Endodermal cell (in vitro differentiated cells): ENCODE measurements around the gene MS4A18. TPM values are rescaled to one million over a fixed set of nuclear protein-coding genes. Genes with fewer than 3 reads are reported as not detected.
"Not testable (repeated sequence)": the region's sequence is repeated elsewhere in the genome, so short reads cannot be mapped to it uniquely, and the experiment has no call there.

ENCODE experiments used
- DNase-seq: peaks from one replicate; pipeline ENCODE4 v3.0.0-alpha.2; 2017
- H3K27ac ChIP-seq: 2 replicates; pipeline ENCODE4 v1.5.1; 2013; ENCODE audit warnings: mild to moderate bottlenecking, low read depth, low read length, moderate library complexity
- H3K27me3 ChIP-seq: 2 replicates; pipeline ENCODE4 v1.6.1; 2013; ENCODE audit warnings: mild to moderate bottlenecking, low read length, moderate library complexity; ENCODE audit not compliant: insufficient read depth, control insufficient read depth, poor library complexity, severe bottlenecking
- H3K36me3 ChIP-seq: 2 replicates; pipeline ENCODE4 v1.7.0; 2013; ENCODE audit warnings: mild to moderate bottlenecking, low read length, moderate library complexity; ENCODE audit not compliant: control insufficient read depth, insufficient read depth
- H3K4me1 ChIP-seq: one replicate; pipeline ENCODE4 v1.7.0; 2013; ENCODE audit warnings: low read length; ENCODE audit not compliant: control insufficient read depth, insufficient read depth
- H3K4me3 ChIP-seq: 2 replicates; pipeline ENCODE4 v1.5.1; 2013; ENCODE audit warnings: mild to moderate bottlenecking, low read length, moderate library complexity
- H3K9ac ChIP-seq: 2 replicates; pipeline ENCODE4 v1.6.1; 2013; ENCODE audit warnings: mild to moderate bottlenecking, low read length, moderate library complexity; ENCODE audit not compliant: poor library complexity, severe bottlenecking; ENCODE audit errors: extremely low read depth
- H3K9me3 ChIP-seq: 2 replicates; pipeline ENCODE4 v1.6.1; 2013; ENCODE audit warnings: mild to moderate bottlenecking, low read length, moderate library complexity; ENCODE audit not compliant: control insufficient read depth
- H3K27ac Mint-ChIP-seq: 2 replicates; pipeline ENCODE4 v1.8.0; 2020; ENCODE audit warnings: mixed read lengths
- H3K27me3 Mint-ChIP-seq: 2 replicates; pipeline ENCODE4 v1.8.0; 2021; ENCODE audit warnings: mild to moderate bottlenecking, mixed read lengths; ENCODE audit not compliant: insufficient read depth
- H3K36me3 Mint-ChIP-seq: 2 replicates; pipeline ENCODE4 v1.8.0; 2020; ENCODE audit warnings: low read depth, mixed read lengths
- H3K4me1 Mint-ChIP-seq: 2 replicates; pipeline ENCODE4 v1.8.0; 2020; ENCODE audit warnings: mixed read lengths
- H3K4me3 Mint-ChIP-seq: 2 replicates; pipeline ENCODE4 v1.8.0; 2020; ENCODE audit warnings: mild to moderate bottlenecking, moderate library complexity, mixed read lengths
- H3K9me3 Mint-ChIP-seq: 2 replicates; pipeline ENCODE4 v1.8.0; 2020; ENCODE audit warnings: mild to moderate bottlenecking, mixed read lengths
- CTCF ChIP-seq: fragments of 200-600 bp; sonication (generic); conservative IDR thresholded peaks from 2 replicates; pipeline ENCODE4 v1.5.0; 2021; ENCODE audit warnings: antibody characterized with exemption, mild to moderate bottlenecking
- WGBS, 2 experiments: methylation state at CpG; one replicate each; pipeline versions ENCODE4 v1.1.5 to v1.1.7; 2013; ENCODE audit warnings: missing lambda C conversion rate in 2 of 2, mixed read lengths in 1 of 2; ENCODE audit not compliant: insufficient coverage in 1 of 2, insufficient read length in 1 of 2; 5-methylcytosine and 5-hydroxymethylcytosine counted together
- total RNA-seq, 2 donors: library from RNA; stranded (reverse); fragmentation: NEBNext Ultra II Directional in 1 of 2; extraction: Animal tissue kit (Norgen Biotek cat#: 25700) in 1 of 2; gene quantifications; 2 replicates in 1 of 2; 3 replicates in 1 of 2; pipeline ENCODE4 v1.2.1, GENCODE V29; 2021

Gene MS4A18
- total RNA-seq, 2 donors from 2014 or later = not detected

- no peak overlapping the region for H3K9ac ChIP-seq
- 57 to 80% methylated on average over 1 to 3 of the region's 3 CpGs for WGBS, 2 experiments
- no peak overlapping the region for H3K4me3 ChIP-seq
- Mint-ChIP-seq H3K36me3 (peaks cover 3% of the 10 kb centered on the region), H3K4me1 (no peaks in the 10 kb centered on the region), H3K9me3 (peaks cover 55% of the 10 kb centered on the region), H3K27ac (no peak overlapping the region), H3K4me3 (no peak overlapping the region), H3K27me3 (peaks cover 3% of the 10 kb centered on the region)
- peaks cover 52% of the 10 kb centered on the region for H3K9me3 ChIP-seq
- H3K4me1 ChIP-seq = no peaks in the 10 kb centered on the region
- TF ChIP-seq CTCF = no peak
- H3K27ac ChIP-seq = no peak overlapping the region
- no peak for DNase-seq
- no peaks in the 10 kb centered on the region for H3K36me3 ChIP-seq
- H3K27me3 ChIP-seq = no peaks in the 10 kb centered on the region
These were observed 43.9 kb upstream of the MS4A18 start for GRCh38 chr11:60680455-60681119.

- not testable (repeated sequence) for H3K27me3 ChIP-seq, DNase-seq, H3K9ac ChIP-seq, H3K4me1 ChIP-seq, H3K27me3 Mint-ChIP-seq, H3K4me3 ChIP-seq, H3K36me3 ChIP-seq, H3K27ac Mint-ChIP-seq, H3K4me3 Mint-ChIP-seq, H3K27ac ChIP-seq, H3K36me3 Mint-ChIP-seq, H3K4me1 Mint-ChIP-seq
- 100% methylated on average over 2 of the region's 2 CpGs; no CpG with 5 or more reads in 1 of the 2 experiments for WGBS, 2 experiments
- peaks cover 18% of the 10 kb centered on the region for H3K9me3 ChIP-seq
- H3K9me3 Mint-ChIP-seq = peaks cover 19% of the 10 kb centered on the region
These were observed 40.0 kb upstream of the MS4A18 start for GRCh38 chr11:60684541-60684848.

GRCh38 chr11:60691661-60692060 lies 32.9 kb upstream of the MS4A18 start:
- no peak for TF ChIP-seq CTCF
- H3K27ac ChIP-seq = no peak overlapping the region
- Mint-ChIP-seq H3K4me3 (no peak overlapping the region), H3K4me1 (no peaks in the 10 kb centered on the region), H3K9me3 (no peaks in the 10 kb centered on the region), H3K27me3 (no peaks in the 10 kb centered on the region), H3K36me3 (no peaks in the 10 kb centered on the region), H3K27ac (no peak overlapping the region)
- no peaks in the 10 kb centered on the region for H3K9me3 ChIP-seq
- H3K36me3 ChIP-seq = no peaks in the 10 kb centered on the region
- H3K4me1 ChIP-seq = no peaks in the 10 kb centered on the region
- H3K9ac ChIP-seq = no peak overlapping the region
- DNase-seq = no peak
- H3K27me3 ChIP-seq = no peaks in the 10 kb centered on the region
- 86% methylated on average over 3 to 5 of the region's 5 CpGs for WGBS, 2 experiments
- no peak overlapping the region for H3K4me3 ChIP-seq

GRCh38 chr11:60699284-60699691 lies 25.2 kb upstream of the MS4A18 start, which contains the start of gene MS4A8:
Gene MS4A8, plus strand, starts transcription at chr11:60699612. Its CDS starts 1,249 bp downstream, at chr11:60700861.
- Mint-ChIP-seq H3K27ac (no peak within 1 kb of the TSS), H3K4me1 (peaks cover 6% of the 10 kb centered on the region), H3K9me3 (no peaks in the 10 kb centered on the region), H3K4me3 (no peak within 1 kb of the TSS), H3K27me3 (no peaks in the 10 kb centered on the region), H3K36me3 (no peaks in the 10 kb centered on the region)
- TF ChIP-seq CTCF = no peak
- no peak for DNase-seq
- H3K9ac ChIP-seq = no peak within 1 kb of the TSS
- H3K36me3 ChIP-seq = no peaks in the 10 kb centered on the region
- H3K27me3 ChIP-seq = no peaks in the 10 kb centered on the region
- WGBS, 2 experiments = 60 to 90% methylated on average over 1 to 2 of the region's 2 CpGs
- peak within 1 kb of the TSS; percentile 70 for H3K27ac ChIP-seq
- H3K4me1 ChIP-seq = no peaks in the 10 kb centered on the region
- no peaks in the 10 kb centered on the region for H3K9me3 ChIP-seq
- H3K4me3 ChIP-seq = no peak within 1 kb of the TSS
